ENCODE results near the gene NLGN1.

The NLGN1 gene

DNA sequence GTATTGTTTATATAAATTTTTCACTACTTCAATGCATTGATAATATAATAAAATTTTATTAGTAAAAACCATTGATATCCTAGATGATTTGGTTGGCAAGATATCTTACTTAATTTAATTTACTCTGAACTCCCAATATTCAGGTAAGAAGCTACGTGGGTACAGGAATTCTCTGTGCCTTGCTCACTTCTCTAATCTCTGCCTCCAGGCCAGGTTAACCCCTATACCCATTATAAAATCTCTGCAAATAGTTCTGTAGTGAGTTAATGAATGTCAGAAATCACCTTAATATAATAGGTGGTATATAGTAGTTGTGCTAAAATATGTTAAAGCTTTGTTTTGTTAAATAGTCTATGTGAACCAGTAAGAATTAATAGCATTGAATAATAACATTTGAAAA, 465.2 kb downstream of the NLGN1 start:
- DNase-seq: no peak

DNA sequence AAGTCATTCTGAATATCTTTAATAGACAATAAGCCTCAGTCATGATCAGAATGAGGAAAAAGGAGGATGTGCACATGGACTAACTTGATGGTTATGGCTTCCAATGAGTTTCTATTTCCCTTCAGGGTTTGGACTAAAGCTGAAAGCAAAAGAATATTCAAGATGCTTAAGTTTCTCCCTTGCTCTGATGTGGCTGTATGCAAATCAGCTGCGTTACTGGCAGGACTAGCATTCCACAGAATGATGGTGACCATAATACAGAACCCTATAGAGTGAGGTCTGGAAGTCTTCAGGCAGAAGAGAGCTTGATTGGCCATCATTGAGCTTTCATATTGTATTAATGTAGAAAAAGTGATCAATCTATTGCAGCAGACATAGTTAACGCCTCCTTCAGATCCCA, 466.0 kb downstream of the NLGN1 start:
- DNase-seq: no peak

DNA sequence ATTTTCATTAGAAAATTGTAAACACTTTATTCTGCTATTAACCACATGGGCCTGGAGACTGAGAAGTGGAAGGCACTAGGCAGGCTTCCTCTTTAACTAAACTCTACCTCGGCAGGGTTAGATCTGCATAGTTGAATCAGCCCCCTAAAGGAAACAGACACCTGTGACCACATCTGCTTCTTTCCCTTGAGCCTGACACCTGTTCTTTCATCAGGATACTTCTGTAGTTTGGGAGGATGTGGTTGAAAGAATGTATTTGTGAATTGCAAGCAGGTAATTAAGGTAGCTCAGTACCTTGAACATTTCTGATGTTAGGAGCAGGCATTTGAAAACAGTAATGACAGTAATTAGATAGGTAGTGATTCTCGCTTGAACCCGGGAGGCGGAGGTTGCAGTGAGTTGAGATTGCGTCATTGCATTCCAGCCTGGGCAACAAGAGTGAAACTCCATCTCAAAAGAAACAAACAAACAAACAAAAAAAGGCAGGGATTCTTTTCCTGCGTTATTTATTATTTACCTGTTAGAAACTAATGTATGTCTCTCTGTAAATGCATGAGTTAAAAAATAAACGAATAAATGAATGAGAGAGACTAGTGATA, 468.5 kb downstream of the NLGN1 start:
- no peak for DNase-seq

- DNase-seq: no peak
Observed at GRCh38 chr3:173869766-173870165, 472.2 kb downstream of the NLGN1 start.

DNA sequence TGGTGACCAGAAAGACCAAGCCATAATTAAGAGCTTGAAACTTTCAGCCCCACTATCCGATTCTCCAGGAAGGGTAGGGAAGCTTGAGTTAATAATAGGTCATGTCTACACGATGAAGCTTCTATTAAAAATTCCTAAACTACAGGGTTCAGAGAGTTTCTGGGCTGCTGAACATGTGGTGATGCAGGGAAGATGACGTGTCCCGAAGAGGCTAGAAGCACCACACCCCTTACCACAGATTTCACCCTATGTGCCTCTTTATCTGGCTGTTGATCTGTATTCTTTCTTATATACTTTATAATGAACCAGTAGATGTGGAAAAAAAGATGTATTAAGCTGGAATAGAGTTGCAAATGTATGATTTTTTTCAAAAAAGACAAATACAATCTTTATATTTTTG, 473.4 kb downstream of the NLGN1 start:
- DNase-seq: no peak

GRCh38 chr3:173875790-173876189, 478.2 kb downstream of the NLGN1 start:
- no peak for DNase-seq

DNA sequence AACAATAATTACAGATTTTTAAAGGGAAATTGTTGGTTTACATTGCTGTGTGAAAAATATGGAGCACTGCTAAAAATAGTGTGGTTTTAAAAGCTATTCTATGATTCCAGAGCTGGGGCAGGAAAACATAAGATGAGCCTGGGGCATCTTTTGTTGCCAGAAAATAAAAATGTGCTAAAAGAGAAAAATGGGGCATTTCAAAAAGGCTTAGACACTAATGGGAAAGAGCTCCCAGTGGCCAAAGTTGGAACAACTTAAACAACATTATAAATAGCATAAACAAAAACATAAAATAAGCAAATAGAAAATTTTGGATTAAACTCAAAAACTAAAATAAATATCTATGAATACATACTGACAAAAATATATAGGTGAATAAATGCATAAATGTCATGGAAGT, 478.9 kb downstream of the NLGN1 start:
- no peak for DNase-seq

DNA sequence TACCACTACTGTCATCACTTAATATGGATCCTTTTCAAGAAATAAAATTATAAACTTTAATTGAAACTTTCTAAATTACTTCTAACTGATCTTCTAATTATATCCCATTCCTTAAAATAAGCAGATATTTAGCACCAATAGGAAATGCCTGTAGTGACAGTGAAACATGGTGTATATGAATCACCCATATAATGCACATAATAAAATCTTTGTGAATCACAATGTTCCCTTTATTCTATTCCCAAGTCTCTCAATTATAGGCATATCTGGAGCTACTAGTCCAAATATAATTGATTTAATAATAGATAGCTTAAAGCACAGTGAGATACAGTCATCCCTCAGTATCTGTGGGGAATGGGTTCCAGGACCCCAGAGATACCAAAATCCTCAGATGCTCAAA, 490.3 kb downstream of the NLGN1 start:
- DNase-seq: no peak

DNA sequence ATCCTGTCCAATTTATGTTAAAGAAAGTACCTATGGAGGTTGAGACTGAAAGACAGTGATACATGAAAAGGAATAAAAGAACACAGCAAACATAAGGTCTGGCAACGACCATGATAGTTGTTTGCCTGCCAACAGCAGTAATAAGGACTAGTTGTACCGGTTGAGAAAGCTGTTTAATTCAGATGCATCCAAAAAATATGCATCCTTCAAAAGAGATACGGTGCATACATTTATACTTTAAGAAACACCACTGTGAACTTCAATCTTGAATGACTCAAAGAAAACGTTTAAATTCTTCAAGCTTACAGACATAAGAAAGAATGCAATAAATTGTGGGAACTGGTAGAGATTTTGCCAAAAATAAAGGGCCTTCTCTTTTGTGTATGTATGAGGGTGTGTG, 492.1 kb downstream of the NLGN1 start:
- DNase-seq: no peak

DNA sequence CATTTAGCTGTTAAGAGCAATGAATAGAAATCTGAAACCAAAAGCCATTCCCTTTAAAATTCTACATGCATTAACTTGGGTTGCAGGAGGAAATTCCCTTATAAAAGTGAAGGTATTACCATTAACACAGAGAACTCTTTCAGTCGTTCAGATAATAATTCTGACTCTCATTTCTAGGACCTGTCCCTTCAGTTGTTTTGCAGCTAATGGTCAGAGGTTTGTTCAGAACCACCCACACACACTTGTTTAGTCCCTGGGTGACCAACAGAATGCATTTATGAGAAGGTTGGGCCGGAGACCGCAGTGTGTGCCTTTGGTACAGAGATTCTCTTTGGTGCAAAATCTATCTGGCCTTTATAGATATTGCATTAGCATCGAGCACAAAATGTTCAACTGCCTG, 492.5 kb downstream of the NLGN1 start:
- DNase-seq: no peak

DNA sequence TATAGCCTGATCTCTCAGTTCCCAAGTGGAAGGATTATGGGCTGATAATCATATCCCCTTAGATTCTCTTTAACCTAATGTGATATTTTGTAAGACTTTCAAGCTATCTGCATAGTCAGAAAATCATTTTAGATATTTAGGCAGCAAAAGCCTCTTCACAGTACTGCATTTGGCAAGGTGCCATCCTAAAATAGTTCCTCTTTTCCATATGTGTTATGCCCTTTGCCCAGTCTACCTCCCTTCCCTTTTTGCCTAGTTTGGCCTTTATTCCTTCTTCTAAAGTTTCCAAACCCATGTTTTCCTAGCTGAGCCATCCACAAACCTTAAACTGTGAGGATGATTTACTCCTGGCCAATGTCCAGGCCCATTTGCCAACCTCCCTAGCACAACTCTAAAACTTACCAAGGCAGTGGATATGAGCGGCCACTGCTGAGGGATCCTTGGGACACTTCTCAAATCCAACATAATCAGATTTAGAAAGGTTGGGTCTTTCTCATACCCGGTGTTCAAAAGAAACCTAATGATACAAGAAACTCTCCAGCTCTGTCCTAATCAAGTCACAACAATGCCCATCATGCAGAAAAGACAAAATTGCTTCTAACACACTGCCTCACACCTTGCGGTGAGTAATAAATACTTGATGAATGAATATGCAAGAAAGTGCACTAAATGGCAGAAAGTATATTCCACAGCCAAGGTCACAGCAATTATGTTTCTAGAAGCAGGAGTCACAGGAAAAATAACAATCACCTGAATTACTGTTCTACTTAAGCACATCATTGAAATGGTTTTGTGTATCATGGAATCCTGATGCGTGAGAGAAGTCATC, 493.9 kb downstream of the NLGN1 start:
- no peak for DNase-seq

DNA sequence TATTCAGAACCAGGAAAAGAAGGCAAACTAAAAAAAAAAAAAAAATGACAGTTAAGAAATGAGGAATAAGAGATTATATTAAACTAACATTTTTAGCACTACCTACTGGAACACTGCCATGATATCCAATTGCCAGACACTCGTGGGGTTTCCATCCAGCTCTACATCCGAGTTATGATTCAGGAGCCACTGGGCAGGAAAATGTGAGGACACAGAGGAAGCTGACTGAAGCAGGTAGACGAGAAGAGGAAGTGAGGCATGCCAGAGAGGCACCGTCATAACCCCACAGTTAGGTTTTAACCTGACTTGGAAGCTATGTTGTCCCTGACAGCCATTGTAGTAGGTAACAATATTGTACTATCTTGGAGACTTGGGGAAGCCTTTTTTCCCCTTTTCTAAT, 495.0 kb downstream of the NLGN1 start:
- DNase-seq: no peak

DNA sequence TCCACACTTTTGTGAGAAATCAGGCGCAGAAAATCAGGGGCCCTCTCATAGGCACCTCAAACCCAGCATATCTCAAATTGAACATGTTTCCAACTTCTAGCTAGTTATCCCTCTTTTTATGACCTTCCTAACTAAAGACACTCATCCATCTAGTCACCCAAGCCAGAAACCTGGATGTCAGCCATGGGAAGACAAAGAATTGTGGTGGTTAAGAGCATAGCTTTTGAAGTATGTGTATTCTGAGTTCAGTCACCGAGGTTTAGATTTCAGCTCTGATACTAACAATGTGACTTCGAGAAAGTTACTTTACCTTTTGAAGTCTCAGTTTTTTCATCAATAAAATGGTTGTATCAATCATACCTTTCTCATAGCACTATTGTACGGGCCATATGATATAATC, 495.5 kb downstream of the NLGN1 start:
- peak; percentile 25 for DNase-seq

DNA sequence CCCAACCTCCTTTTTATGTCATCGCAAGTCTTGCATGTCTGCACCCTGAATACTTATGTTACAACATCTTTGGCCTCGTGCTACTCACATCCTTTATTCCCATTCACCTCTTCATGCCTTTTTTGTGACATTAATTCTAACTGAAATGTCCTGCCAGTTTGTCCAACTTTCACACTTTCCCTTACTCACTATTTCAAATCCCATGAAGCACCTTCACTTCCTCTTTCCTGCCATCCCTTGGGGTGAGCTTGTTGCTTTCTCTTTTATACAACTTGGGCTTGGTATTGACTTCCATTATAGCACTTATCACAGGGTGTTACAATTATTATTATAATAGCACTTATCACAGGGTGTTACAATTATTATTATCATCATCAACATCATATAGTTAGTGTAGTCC, 496.3 kb downstream of the NLGN1 start:
- DNase-seq: no peak

- no peak for DNase-seq
Observed at GRCh38 chr3:173897631-173898030, 500.1 kb downstream of the NLGN1 start.

DNA sequence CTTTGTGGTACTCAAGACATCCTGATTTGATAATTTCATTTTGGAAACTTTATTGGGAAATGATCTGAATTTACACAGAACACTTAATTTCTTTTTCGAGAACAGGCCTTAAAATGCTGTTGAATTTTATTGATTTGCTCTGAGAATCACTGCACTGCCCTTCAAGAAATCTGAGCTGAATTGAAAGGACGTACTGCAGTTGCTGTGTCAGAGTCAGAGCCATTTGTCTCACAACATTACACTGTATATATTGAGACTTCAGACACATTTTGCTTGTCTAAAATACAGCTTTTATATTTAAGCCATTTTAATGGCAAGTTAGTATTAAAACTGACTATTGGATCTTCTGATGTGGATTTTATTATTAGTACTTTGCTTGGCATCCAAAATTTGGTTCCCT, 504.1 kb downstream of the NLGN1 start:
- DNase-seq: no peak

GRCh38 chr3:173902401-173902800, 504.9 kb downstream of the NLGN1 start:
- no peak for DNase-seq

DNA sequence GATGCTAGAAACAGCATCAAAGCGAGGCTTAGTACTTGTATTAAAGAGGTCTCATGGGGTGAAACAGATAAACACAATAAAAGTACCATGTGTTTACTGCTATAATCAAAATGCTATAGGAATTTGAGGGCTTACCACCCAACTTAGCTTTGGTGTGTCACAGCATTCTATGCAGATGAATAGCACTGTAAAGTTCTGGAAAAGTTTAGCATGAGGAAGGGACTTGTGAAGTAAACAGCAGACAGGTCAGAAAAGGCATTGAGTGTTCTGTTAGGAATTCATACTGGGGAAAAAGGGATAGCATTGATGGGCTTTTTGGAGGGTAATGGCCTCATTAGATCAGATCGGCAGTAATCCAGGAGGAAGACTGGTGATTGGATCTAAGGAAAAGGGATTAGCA, 505.3 kb downstream of the NLGN1 start:
- DNase-seq: no peak

DNA sequence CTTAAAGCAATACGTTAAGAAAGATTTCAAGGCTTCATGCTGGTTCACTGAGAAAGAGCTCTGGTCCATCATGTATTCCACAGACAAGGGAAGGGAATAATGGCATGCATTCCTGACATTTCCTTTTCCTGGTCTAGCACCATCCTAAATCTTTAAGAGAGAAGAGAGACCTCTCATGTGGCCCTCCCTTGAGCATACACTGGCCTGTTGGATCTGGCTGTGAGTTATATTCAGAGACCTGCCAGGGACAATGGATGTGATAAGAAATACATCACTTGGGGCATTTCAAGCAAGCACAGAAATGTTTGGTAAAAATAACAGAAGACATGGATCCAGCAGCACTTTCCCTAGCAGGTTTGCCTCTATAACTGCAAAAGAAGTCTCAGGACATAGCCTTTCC, 507.8 kb downstream of the NLGN1 start:
- DNase-seq: no peak

DNA sequence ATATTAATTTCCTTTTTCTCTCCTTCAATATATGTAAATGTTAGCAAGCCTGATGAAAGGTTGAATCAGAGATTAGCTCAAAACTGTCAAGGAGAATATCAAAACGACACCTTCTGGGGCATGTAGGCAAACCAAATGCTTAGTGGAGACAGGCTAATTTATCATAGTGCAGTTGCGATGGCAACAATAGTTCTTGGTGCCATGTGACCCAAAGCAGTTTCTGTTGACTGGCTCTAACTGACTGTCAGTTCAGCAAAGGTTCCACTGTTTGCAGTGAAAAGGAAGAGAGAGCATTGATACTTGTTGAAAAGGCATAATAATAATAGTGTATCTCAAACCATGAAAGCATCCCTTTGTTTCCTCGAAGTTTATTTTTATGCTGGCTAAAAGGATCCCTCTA, 513.9 kb downstream of the NLGN1 start:
- no peak for DNase-seq

GRCh38 chr3:173912126-173912525, 514.6 kb downstream of the NLGN1 start:
- no peak for DNase-seq

DNA sequence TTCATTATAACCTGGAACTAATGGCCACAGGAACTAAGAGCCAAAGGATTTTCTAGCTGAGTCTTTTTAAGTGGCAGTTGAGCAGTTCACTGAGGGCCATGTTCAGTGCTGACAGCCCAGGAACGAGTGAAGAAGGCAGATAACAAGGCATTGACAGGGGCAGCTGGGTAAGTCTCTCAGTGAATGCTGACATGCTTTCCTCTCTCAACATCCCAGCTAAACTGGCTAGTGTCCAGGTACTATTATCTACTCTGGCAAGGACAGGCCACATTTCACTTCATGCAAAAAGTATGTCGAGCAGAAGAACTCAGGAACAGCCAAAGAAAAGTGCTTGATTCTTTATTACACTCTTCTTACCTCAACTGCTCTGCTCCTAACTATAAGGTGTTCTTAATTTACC, 515.9 kb downstream of the NLGN1 start:
- no peak for DNase-seq

DNA sequence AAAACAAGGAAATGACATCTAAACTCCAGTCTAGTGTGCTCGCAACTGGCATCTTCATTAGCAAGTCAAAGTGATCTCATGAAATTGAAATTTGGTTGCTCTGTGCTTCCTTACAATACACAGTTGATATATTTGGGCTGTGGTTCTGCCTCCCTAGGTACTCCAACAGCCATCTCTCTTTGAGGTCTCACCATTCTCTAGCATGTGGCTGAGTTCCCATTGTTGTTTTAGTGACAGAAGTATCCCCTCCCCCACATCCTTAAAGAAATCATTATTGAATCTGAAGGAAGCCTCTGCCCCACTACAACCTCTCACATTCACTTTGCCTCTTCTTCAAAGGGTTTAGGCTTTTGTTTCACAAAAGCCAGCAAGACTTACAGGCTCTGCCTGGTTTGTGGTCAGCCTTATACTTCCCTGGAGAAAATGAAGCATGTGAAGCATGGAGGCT, 516.5 kb downstream of the NLGN1 start:
- DNase-seq: no peak

GRCh38 chr3:173916799-173917198, 519.3 kb downstream of the NLGN1 start:
- no peak for DNase-seq

GRCh38 chr3:173920386-173920785, 522.8 kb downstream of the NLGN1 start:
- DNase-seq: peak; percentile 55

Measured in NCI-H2029 treated with DMSO at 0.1 percent for 48 hours (cell line).